K562 (cell line): Measurements from ENCODE around the gene DYNLT4. TPM values are rescaled to one million over a fixed set of nuclear protein-coding genes. Genes with fewer than 3 reads are reported as not detected.

ENCODE experiments used
- ATAC-seq: fragments of 200-7000 bp; cut with Tn5 transposase; 3 replicates; pipeline ENCODE4 v1.9.1; 2020; ENCODE audit warnings: moderate library complexity
- BruUV-seq: library from RNA; stranded (reverse); fragments of 400-500 nt; replicated peaks from 2 replicates; lab custom pipeline; 2021; lab: Mats Ljungman, UMichigan
- CTCF ChIA-PET: fragments of 300-600 bp; formaldehyde crosslinking; extraction: SDS; loops from one replicate; lab custom pipeline; 2021; ENCODE audit warnings: low intra/inter-chr PET ratio; lab: Yijun Ruan, JAX
- POLR2A ChIA-PET: fragments of 300-600, 350-650 bp; sonication (Branson Sonifier 250); formaldehyde crosslinking; extraction: SDS; loops from one replicate; lab custom pipeline; 2021; ENCODE audit warnings: antibody characterized with exemption, inconsistent platforms; lab: Yijun Ruan, JAX
- DNase-seq, 4 experiments: peaks; one replicate each; pipeline versions ENCODE4 v3.0.0 to v3.0.0-alpha.2; 2011 to 2018; ENCODE audit warnings: low spot score in 3 of 4, mixed read lengths in 3 of 4; ENCODE audit errors: extremely low read depth in 1 of 4
- FAIRE-seq: peaks from 2 replicates; lab custom pipeline; 2011; peaks lifted over from hg19 to GRCh38; lab: Jason Lieb, UNC
- H2AFZ ChIP-seq: 2 replicates; pipeline ENCODE4 v1.6.0; 2011; ENCODE audit warnings: low read depth, low read length, control low read depth, inconsistent platforms
- H3K27ac ChIP-seq: fragments of 200-600 bp; 3 replicates; pipeline ENCODE4 v1.8.0; 2011; ENCODE audit warnings: low read depth, mild to moderate bottlenecking, control low read depth, inconsistent platforms, low read length, moderate library complexity, mixed read lengths; ENCODE audit errors: extremely low read depth
- H3K27me3 ChIP-seq, 2 experiments: fragments of 300-600 bp in 1 of 2; 2 replicates in 1 of 2; 3 replicates in 1 of 2; pipeline versions ENCODE4 v1.6.0 to v1.8.0; 2011; ENCODE audit warnings: inconsistent platforms in 2 of 2, low read length in 2 of 2, mild to moderate bottlenecking in 1 of 2, mixed read lengths in 1 of 2, moderate library complexity in 1 of 2; ENCODE audit not compliant: control insufficient read depth in 2 of 2, insufficient read depth in 2 of 2
- H3K36me3 ChIP-seq: fragments of 300-600 bp; 3 replicates; pipeline ENCODE4 v1.8.0; 2011; ENCODE audit warnings: mild to moderate bottlenecking, low read length, inconsistent platforms; ENCODE audit not compliant: control insufficient read depth, insufficient read depth
- H3K4me1 ChIP-seq, 2 experiments: fragments of 200-600 bp in 1 of 2; replicated peaks in 1 of 2; 2 replicates in 1 of 2; 3 replicates in 1 of 2; pipeline versions ENCODE4 v1.5.1 to v1.8.0; 2011; ENCODE audit warnings: inconsistent platforms in 2 of 2, low read length in 2 of 2, mild to moderate bottlenecking in 1 of 2, mixed read lengths in 1 of 2, moderate library complexity in 1 of 2; ENCODE audit not compliant: control insufficient read depth in 2 of 2, insufficient read depth in 2 of 2
- H3K4me2 ChIP-seq: 2 replicates; pipeline ENCODE4 v1.6.1; 2011; ENCODE audit warnings: low read length, control low read depth, inconsistent platforms, mixed read lengths; ENCODE audit not compliant: insufficient read depth
- H3K4me3 ChIP-seq: fragments of 200-600 bp; sonication (generic), shearing (Covaris generic); 2 replicates; pipeline ENCODE4 v1.5.1; 2016; ENCODE audit warnings: control low read depth, inconsistent platforms
- H3K79me2 ChIP-seq: fragments of 200-600 bp; 3 replicates; pipeline ENCODE4 v1.8.0; 2011; ENCODE audit warnings: low read length, inconsistent platforms; ENCODE audit not compliant: control insufficient read depth, insufficient read depth
- H3K9ac ChIP-seq, 2 experiments: 2 replicates each; pipeline versions ENCODE4 v1.6.0 to v1.6.1; 2011; ENCODE audit warnings: low read depth in 2 of 2, low read length in 2 of 2, control low read depth in 1 of 2, inconsistent platforms in 1 of 2, mild to moderate bottlenecking in 1 of 2, mixed read lengths in 1 of 2; ENCODE audit not compliant: insufficient read depth in 1 of 2
- H3K9me1 ChIP-seq: one replicate; pipeline ENCODE4 v1.6.0; 2011; ENCODE audit warnings: inconsistent platforms, mild to moderate bottlenecking, low read length, moderate library complexity; ENCODE audit not compliant: control insufficient read depth, insufficient read depth
- H3K9me3 ChIP-seq: replicated peaks from 2 replicates; pipeline ENCODE4 v1.5.1; 2011; ENCODE audit warnings: low read depth, low read length, inconsistent platforms; ENCODE audit not compliant: control insufficient read depth, insufficient read depth
- H4K20me1 ChIP-seq: replicated peaks from 2 replicates; pipeline ENCODE4 v1.6.1; 2011; ENCODE audit warnings: low read length, inconsistent platforms, mixed read lengths; ENCODE audit not compliant: control insufficient read depth, insufficient read depth
- DEAF1 ChIP-seq: fragments of 450-650 bp; formaldehyde crosslinking; IDR thresholded peaks from 2 replicates; pipeline ENCODE4 v1.4.0; 2020; ENCODE audit warnings: mild to moderate bottlenecking, moderate library complexity
- FOXP1 ChIP-seq: sonication (generic); formaldehyde crosslinking; IDR thresholded peaks from 2 replicates; pipeline ENCODE4 v1.8.0; 2022; ENCODE audit warnings: mild to moderate bottlenecking, missing genetic modification reagents
- GTF2A2 ChIP-seq: IDR thresholded peaks from 2 replicates; pipeline ENCODE4 v1.6.1; 2016; ENCODE audit warnings: mild to moderate bottlenecking, missing genetic modification characterization, missing compliant biosample characterization
- ILK ChIP-seq: fragments of 450-650 bp; IDR thresholded peaks from 2 replicates; pipeline ENCODE4 v1.6.1; 2016; ENCODE audit warnings: missing genetic modification characterization, low read depth, mild to moderate bottlenecking, missing compliant biosample characterization, moderate library complexity, borderline replicate concordance
- JUN ChIP-seq, 2 experiments: sonication (generic) in 1 of 2; formaldehyde crosslinking in 1 of 2; IDR thresholded peaks; 2 replicates each; pipeline versions ENCODE4 v1.6.1 to v1.8.0; 2012 to 2022; ENCODE audit warnings: borderline replicate concordance in 2 of 2, mild to moderate bottlenecking in 2 of 2, improper control_type of control experiment in 1 of 2, low read depth in 1 of 2, low read length in 1 of 2, missing genetic modification reagents in 1 of 2
- KDM4B ChIP-seq, 2 experiments: fragments of 450-650 bp in 1 of 2; sonication (generic) in 1 of 2; IDR thresholded peaks; 2 replicates each; pipeline ENCODE4 v1.6.1; 2016 to 2017; ENCODE audit warnings: borderline replicate concordance in 2 of 2, antibody characterized with exemption in 1 of 2, low read depth in 1 of 2, mild to moderate bottlenecking in 1 of 2
- NR0B1 ChIP-seq: fragments of 450-650 bp; IDR thresholded peaks from one replicate; pipeline ENCODE4 v1.6.1; 2018; ENCODE audit warnings: mild to moderate bottlenecking, moderate library complexity; ENCODE audit not compliant: partially characterized antibody
- RBM34 ChIP-seq: fragments of 200-400 bp; formaldehyde crosslinking; IDR thresholded peaks from 2 replicates; pipeline ENCODE4 v1.6.1; 2018; ENCODE audit warnings: low read length, borderline replicate concordance; ENCODE audit not compliant: insufficient read depth
- SREBF1 ChIP-seq: fragments of 150-350 bp; IDR thresholded peaks from 2 replicates; pipeline ENCODE4 v1.6.1; 2014; ENCODE audit warnings: antibody characterized with exemption, low read depth, low read length, borderline replicate concordance
- TAF1 ChIP-seq: IDR thresholded peaks from 2 replicates; pipeline ENCODE4 v1.6.1; 2011; ENCODE audit warnings: mild to moderate bottlenecking, low read length, moderate library complexity; ENCODE audit not compliant: insufficient read depth, control insufficient read depth, severe bottlenecking; ENCODE audit errors: extremely low read depth
- TEAD1 ChIP-seq, 2 experiments: fragments of 450-650 bp in 1 of 2; sonication (generic) in 1 of 2; formaldehyde crosslinking; IDR thresholded peaks; 2 replicates each; pipeline versions ENCODE4 v1.4.0 to v1.8.0; 2020 to 2022; ENCODE audit warnings: mild to moderate bottlenecking in 2 of 2, missing genetic modification reagents in 1 of 2
- ZNF121 ChIP-seq: sonication (generic); formaldehyde crosslinking; conservative IDR thresholded peaks from 2 replicates; pipeline ENCODE4 v1.8.0; 2022; ENCODE audit warnings: missing genetic modification reagents
- ZNF174 ChIP-seq: fragments of 250-450 bp; sonication (Bioruptor Pico); IDR thresholded peaks from 2 replicates; pipeline ENCODE4 v1.4.0; 2020; ENCODE audit warnings: mild to moderate bottlenecking
- ZNF408 ChIP-seq: fragments of 250-450 bp; sonication (Bioruptor Pico); IDR thresholded peaks from 2 replicates; pipeline ENCODE4 v1.4.0; 2020; ENCODE audit warnings: low read depth, mild to moderate bottlenecking, moderate library complexity
- ZNF431 ChIP-seq: sonication (generic); formaldehyde crosslinking; IDR thresholded peaks from 2 replicates; pipeline ENCODE4 v1.8.0; 2022; ENCODE audit warnings: mild to moderate bottlenecking, missing genetic modification reagents
- ZNF436 ChIP-seq: fragments of 250-450, 450-650 bp; sonication (Bioruptor Pico); formaldehyde crosslinking; IDR thresholded peaks from 2 replicates; pipeline ENCODE4 v1.7.0; 2020; ENCODE audit warnings: mild to moderate bottlenecking
- ZNF740 ChIP-seq, 3 experiments: fragments of 200-800 bp in 1 of 3; sonication (Bioruptor generic) in 1 of 3; sonication (generic) in 1 of 3; formaldehyde crosslinking in 1 of 3; IDR thresholded peaks; 2 replicates each; pipeline versions ENCODE4 v1.6.1 to v1.8.0; 2016 to 2022; ENCODE audit warnings: mild to moderate bottlenecking in 2 of 3, missing compliant biosample characterization in 2 of 3, missing genetic modification characterization in 2 of 3, missing genetic modification reagents in 1 of 3
- WGBS: fragments of 100-300 bp; shearing (Covaris generic); methylation state at CpG from one replicate; pipeline ENCODE4 v1.1.6; 2016; ENCODE audit warnings: low coverage, mixed read lengths; ENCODE audit not compliant: insufficient coverage; ENCODE audit errors: missing lambda C conversion rate; 5-methylcytosine and 5-hydroxymethylcytosine counted together
- in situ Hi-C: fragments of 300-500 bp; cut with MboI; formaldehyde crosslinking; loops from 4 replicates; pipeline ENCODE4 v1.15.0; 2018; ENCODE audit warnings: inconsistent platforms, mixed read lengths
- intact Hi-C: fragments of 100-400 bp; cut with micrococcal nuclease; formaldehyde crosslinking; loops from 2 replicates; pipeline ENCODE4 v1.14.2; 2022
- polyA plus RNA-seq, 8 experiments: library from polyadenylated mRNA; depleted of rRNA in 4 of 8; stranded (reverse) in 5 of 8; unstranded in 3 of 8; fragments of >200 nt; fragmentation: Nextera tagmentation in 2 of 8; fragmentation: Illumina TruSeq in 1 of 8; extraction: Ambion mirVana in 2 of 8; extraction: Trizol in 1 of 8; gene quantifications; 2 replicates each; pipeline versions ENCODE4 v1.2.1 to v1.2.3, GENCODE V29; 2011 to 2014; ENCODE audit warnings: inconsistent platforms in 1 of 8, missing spikeins in 1 of 8
- total RNA-seq, 7 experiments: library from RNA; depleted of rRNA in 6 of 7; stranded (reverse); fragments of >200 nt in 6 of 7; fragmentation: Illumina TruSeq in 2 of 7; extraction: Trizol in 2 of 7; gene quantifications; 2 replicates each; pipeline versions ENCODE4 v1.2.1 to v1.2.3, GENCODE V29; 2011 to 2021; ENCODE audit warnings: low replicate concordance in 1 of 7

DYNLT4 gene
- total and polyA plus RNA-seq, 9 of the 15 experiments (the other 6 are each of a cell fraction or from before 2014, with no cell fraction given): 0.29 to 0.73 TPM; not detected in 7

- ChIA-PET CTCF (no interaction called here), POLR2A (interaction anchor here (0.6 to 11.6 kb wide), 17 partner anchors 10 to 1530 kb away, joined by 3 to 253 read pairs (median 25); partner anchors contain the start of genes BEST4, BTBD19, DYNLT4 and RNU5D-1)
- Histone ChIP-seq H3K36me3 (peaks cover 60% of the 10 kb centered on the region), H3K79me2 (peaks cover 54% of the 10 kb centered on the region), H3K9ac (peak overlapping the region; percentile 99), H3K4me1 (peaks cover 13 to 22% of the 10 kb centered on the region in 2 experiments), H3K9me3 (no peaks in the 10 kb centered on the region), H3K27ac (peak overlapping the region; percentile 98), H3K9me1 (peaks cover 10% of the 10 kb centered on the region), H3K4me3 (peak overlapping the region; percentile 75), H2AFZ (no peak overlapping the region), H3K4me2 (peak overlapping the region; percentile 93), H3K27me3 (no peaks in the 10 kb centered on the region), H4K20me1 (peaks cover 31% of the 10 kb centered on the region)
- in situ Hi-C loops (no loop called here), intact Hi-C loops (loop anchor here (5.0 kb wide), 1 partner anchor 41 kb away; no protein-coding TSS in a partner anchor)
- FAIRE-seq (no peak), ATAC-seq (no peak), DNase-seq (no peak)
- 0% methylated on average over 12 of the region's 12 CpGs for WGBS
- BruUV-seq: no TSS peak
- TF ChIP-seq FOXP1 (CRISPR knock-in tag) (no peak), ZNF431 (CRISPR knock-in tag) (no peak; the same call in 1 of the 2 replicates), TEAD1 (CRISPR knock-in tag; IDR thresholded peaks at IDR 0.05) (0 out of 4 replicates have a peak, but pooled peaks of 1 of the 2 experiments have one; percentile 5), KDM4B (IDR thresholded peaks at IDR 0.05; ENCODE audit: borderline replicate concordance in 2 of 2, low read depth in 1 of 2) (0 out of 4 replicates have a peak, but pooled peaks of 1 of the 2 experiments have one; percentile 48), JUN (IDR thresholded peaks at IDR 0.05; ENCODE audit: borderline replicate concordance, low read depth, low read length) (no peak), JUN (CRISPR knock-in tag; IDR thresholded peaks at IDR 0.05; ENCODE audit: borderline replicate concordance) (no peak), SREBF1 (no peak), ZNF174 (CRISPR knock-in tag) (no peak), ZNF740 (CRISPR knock-in tag; IDR thresholded peaks at IDR 0.05) (no peak), ZNF740 (tag; IDR thresholded peaks at IDR 0.05) (0 out of 4 replicates have a peak, but pooled peaks of 1 of the 2 experiments have one; percentile 40), ZNF121 (peak; percentile 90), ZNF436 (CRISPR knock-in tag) (no peak), NR0B1 (no peak), ILK (tag) (no peak), GTF2A2 (tag) (no peak), DEAF1 (CRISPR knock-in tag) (no peak), TAF1 (no peak), ZNF408 (no peak), RBM34 (no peak)
These were observed 30.5 kb downstream of the DYNLT4 start for GRCh38 chr1:44776730-44777068.
